K562 (cell line): ENCODE measurements around the gene OGN. TPM values are rescaled to one million over a fixed set of nuclear protein-coding genes. Genes with fewer than 3 reads are reported as not detected.
A peak's percentile ranks its signal among the peaks of the same experiment; 100 is the strongest.

Source experiments
- ATAC-seq: fragments of 200-7000 bp; cut with Tn5 transposase; 3 replicates; pipeline ENCODE4 v1.9.1; 2020; ENCODE audit warnings: moderate library complexity
- BruUV-seq: library from RNA; stranded (reverse); fragments of 400-500 nt; replicated peaks from 2 replicates; lab custom pipeline; 2021; lab: Mats Ljungman, UMichigan
- CTCF ChIA-PET: fragments of 300-600 bp; formaldehyde crosslinking; extraction: SDS; loops from one replicate; lab custom pipeline; 2021; ENCODE audit warnings: low intra/inter-chr PET ratio; lab: Yijun Ruan, JAX
- POLR2A ChIA-PET: fragments of 300-600, 350-650 bp; sonication (Branson Sonifier 250); formaldehyde crosslinking; extraction: SDS; loops from one replicate; lab custom pipeline; 2021; ENCODE audit warnings: antibody characterized with exemption, inconsistent platforms; lab: Yijun Ruan, JAX
- DNase-seq, 4 experiments: peaks; one replicate each; pipeline versions ENCODE4 v3.0.0 to v3.0.0-alpha.2; 2011 to 2018; ENCODE audit warnings: low spot score in 3 of 4, mixed read lengths in 3 of 4; ENCODE audit errors: extremely low read depth in 1 of 4
- FAIRE-seq: peaks from 2 replicates; lab custom pipeline; 2011; peaks lifted over from hg19 to GRCh38; lab: Jason Lieb, UNC
- H2AFZ ChIP-seq: 2 replicates; pipeline ENCODE4 v1.6.0; 2011; ENCODE audit warnings: low read depth, low read length, control low read depth, inconsistent platforms
- H3K27ac ChIP-seq: fragments of 200-600 bp; 3 replicates; pipeline ENCODE4 v1.8.0; 2011; ENCODE audit warnings: low read depth, mild to moderate bottlenecking, control low read depth, inconsistent platforms, low read length, moderate library complexity, mixed read lengths; ENCODE audit errors: extremely low read depth
- H3K27me3 ChIP-seq, 2 experiments: fragments of 300-600 bp in 1 of 2; 2 replicates in 1 of 2; 3 replicates in 1 of 2; pipeline versions ENCODE4 v1.6.0 to v1.8.0; 2011; ENCODE audit warnings: inconsistent platforms in 2 of 2, low read length in 2 of 2, mild to moderate bottlenecking in 1 of 2, mixed read lengths in 1 of 2, moderate library complexity in 1 of 2; ENCODE audit not compliant: control insufficient read depth in 2 of 2, insufficient read depth in 2 of 2
- H3K36me3 ChIP-seq: fragments of 300-600 bp; 3 replicates; pipeline ENCODE4 v1.8.0; 2011; ENCODE audit warnings: mild to moderate bottlenecking, low read length, inconsistent platforms; ENCODE audit not compliant: control insufficient read depth, insufficient read depth
- H3K4me1 ChIP-seq, 2 experiments: fragments of 200-600 bp in 1 of 2; replicated peaks in 1 of 2; 2 replicates in 1 of 2; 3 replicates in 1 of 2; pipeline versions ENCODE4 v1.5.1 to v1.8.0; 2011; ENCODE audit warnings: inconsistent platforms in 2 of 2, low read length in 2 of 2, mild to moderate bottlenecking in 1 of 2, mixed read lengths in 1 of 2, moderate library complexity in 1 of 2; ENCODE audit not compliant: control insufficient read depth in 2 of 2, insufficient read depth in 2 of 2
- H3K4me2 ChIP-seq: 2 replicates; pipeline ENCODE4 v1.6.1; 2011; ENCODE audit warnings: low read length, control low read depth, inconsistent platforms, mixed read lengths; ENCODE audit not compliant: insufficient read depth
- H3K4me3 ChIP-seq: fragments of 200-600 bp; sonication (generic), shearing (Covaris generic); 2 replicates; pipeline ENCODE4 v1.5.1; 2016; ENCODE audit warnings: control low read depth, inconsistent platforms
- H3K79me2 ChIP-seq: fragments of 200-600 bp; 3 replicates; pipeline ENCODE4 v1.8.0; 2011; ENCODE audit warnings: low read length, inconsistent platforms; ENCODE audit not compliant: control insufficient read depth, insufficient read depth
- H3K9ac ChIP-seq, 2 experiments: 2 replicates each; pipeline versions ENCODE4 v1.6.0 to v1.6.1; 2011; ENCODE audit warnings: low read depth in 2 of 2, low read length in 2 of 2, control low read depth in 1 of 2, inconsistent platforms in 1 of 2, mild to moderate bottlenecking in 1 of 2, mixed read lengths in 1 of 2; ENCODE audit not compliant: insufficient read depth in 1 of 2
- H3K9me1 ChIP-seq: one replicate; pipeline ENCODE4 v1.6.0; 2011; ENCODE audit warnings: inconsistent platforms, mild to moderate bottlenecking, low read length, moderate library complexity; ENCODE audit not compliant: control insufficient read depth, insufficient read depth
- H3K9me3 ChIP-seq: replicated peaks from 2 replicates; pipeline ENCODE4 v1.5.1; 2011; ENCODE audit warnings: low read depth, low read length, inconsistent platforms; ENCODE audit not compliant: control insufficient read depth, insufficient read depth
- H4K20me1 ChIP-seq: replicated peaks from 2 replicates; pipeline ENCODE4 v1.6.1; 2011; ENCODE audit warnings: low read length, inconsistent platforms, mixed read lengths; ENCODE audit not compliant: control insufficient read depth, insufficient read depth
- CREB3 ChIP-seq: fragments of 450-650 bp; conservative IDR thresholded peaks from 2 replicates; pipeline ENCODE4 v1.6.1; 2016; ENCODE audit warnings: missing genetic modification characterization, low read depth, mild to moderate bottlenecking, missing compliant biosample characterization, moderate library complexity
- FOXP1 ChIP-seq: sonication (generic); formaldehyde crosslinking; IDR thresholded peaks from 2 replicates; pipeline ENCODE4 v1.8.0; 2022; ENCODE audit warnings: mild to moderate bottlenecking, missing genetic modification reagents
- KAT2B ChIP-seq: IDR thresholded peaks from one replicate; pipeline ENCODE4 v1.6.1; 2012; ENCODE audit warnings: low read depth, mild to moderate bottlenecking, control low read depth, inconsistent platforms, low read length, moderate library complexity
- MITF ChIP-seq: IDR thresholded peaks from 2 replicates; pipeline ENCODE4 v1.6.1; 2014; ENCODE audit warnings: antibody characterized with exemption
- NEUROD1 ChIP-seq: fragments of 150-350 bp; IDR thresholded peaks from 2 replicates; pipeline ENCODE4 v1.6.1; 2014; ENCODE audit warnings: borderline replicate concordance, low read length, low read depth; ENCODE audit not compliant: partially characterized antibody
- POLR2AphosphoS5 ChIP-seq: IDR thresholded peaks from 2 replicates; pipeline ENCODE4 v1.6.1; 2011; ENCODE audit warnings: mild to moderate bottlenecking, low read depth, low read length, moderate library complexity; ENCODE audit not compliant: control insufficient read depth, insufficient read depth
- RHOXF2B ChIP-seq: fragments of 250-450 bp; sonication (Bioruptor Pico); conservative IDR thresholded peaks from 2 replicates; pipeline ENCODE4 v1.5.1; 2021
- ZNF431 ChIP-seq: sonication (generic); formaldehyde crosslinking; IDR thresholded peaks from 2 replicates; pipeline ENCODE4 v1.8.0; 2022; ENCODE audit warnings: mild to moderate bottlenecking, missing genetic modification reagents
- WGBS: fragments of 100-300 bp; shearing (Covaris generic); methylation state at CpG from one replicate; pipeline ENCODE4 v1.1.6; 2016; ENCODE audit warnings: low coverage, mixed read lengths; ENCODE audit not compliant: insufficient coverage; ENCODE audit errors: missing lambda C conversion rate; 5-methylcytosine and 5-hydroxymethylcytosine counted together
- in situ Hi-C: fragments of 300-500 bp; cut with MboI; formaldehyde crosslinking; loops from 4 replicates; pipeline ENCODE4 v1.15.0; 2018; ENCODE audit warnings: inconsistent platforms, mixed read lengths
- intact Hi-C: fragments of 100-400 bp; cut with micrococcal nuclease; formaldehyde crosslinking; loops from 2 replicates; pipeline ENCODE4 v1.14.2; 2022
- polyA plus RNA-seq, 8 experiments: library from polyadenylated mRNA; depleted of rRNA in 4 of 8; stranded (reverse) in 5 of 8; unstranded in 3 of 8; fragments of >200 nt; fragmentation: Nextera tagmentation in 2 of 8; fragmentation: Illumina TruSeq in 1 of 8; extraction: Ambion mirVana in 2 of 8; extraction: Trizol in 1 of 8; gene quantifications; 2 replicates each; pipeline versions ENCODE4 v1.2.1 to v1.2.3, GENCODE V29; 2011 to 2014; ENCODE audit warnings: inconsistent platforms in 1 of 8, missing spikeins in 1 of 8
- total RNA-seq, 7 experiments: library from RNA; depleted of rRNA in 6 of 7; stranded (reverse); fragments of >200 nt in 6 of 7; fragmentation: Illumina TruSeq in 2 of 7; extraction: Trizol in 2 of 7; gene quantifications; 2 replicates each; pipeline versions ENCODE4 v1.2.1 to v1.2.3, GENCODE V29; 2011 to 2021; ENCODE audit warnings: low replicate concordance in 1 of 7
- TF ChIP-seq, protein P1 (sequence below): fragments of 200-800 bp; sonication (Bioruptor generic); IDR thresholded peaks from 2 replicates; pipeline ENCODE4 v1.6.1; 2017; ENCODE audit warnings: missing genetic modification characterization, missing compliant biosample characterization

The OGN gene
- total and polyA plus RNA-seq, 9 of the 15 experiments (the other 6 are each of a cell fraction or from before 2014, with no cell fraction given), result 0.07 to 0.17 TPM; not detected in 7

DNA sequence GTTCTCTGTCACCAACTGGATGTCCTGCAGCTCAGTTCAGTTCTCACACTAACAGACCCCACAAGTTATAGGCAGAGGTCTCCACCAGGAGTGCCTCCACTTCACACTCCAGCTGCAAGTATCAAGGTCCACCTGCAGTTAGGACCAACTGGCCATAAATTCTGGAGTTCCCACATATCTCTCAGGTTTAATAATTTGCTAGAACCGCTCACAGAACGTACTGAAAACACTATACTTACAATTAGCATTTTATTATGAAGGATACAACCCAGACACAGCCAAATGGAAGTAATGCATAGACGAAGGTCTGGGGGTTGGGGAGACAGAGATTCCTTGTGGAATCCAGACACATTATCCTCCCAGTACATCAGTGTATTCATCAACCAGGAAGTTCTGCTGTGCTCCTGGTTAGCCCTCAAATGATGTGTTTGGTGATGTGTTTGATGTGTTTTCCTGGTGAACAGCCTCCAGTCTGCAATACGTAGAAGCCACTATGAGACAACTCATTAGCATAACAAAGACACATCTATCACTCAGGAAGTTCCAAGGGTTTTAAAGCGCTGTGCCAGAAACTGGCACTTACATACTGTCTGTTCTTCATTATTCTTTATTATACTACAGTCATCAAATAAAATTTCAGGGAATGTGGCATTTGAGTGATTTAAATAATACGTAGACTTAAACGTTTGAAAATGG is 25.4 kb downstream of the OGN start:
- intact Hi-C loops, result no loop called here
- Histone ChIP-seq H3K4me3 (no peak overlapping the region), H3K36me3 (no peaks in the 10 kb centered on the region), H3K27me3 (no peaks in the 10 kb centered on the region), H4K20me1 (no peaks in the 10 kb centered on the region), H3K4me1 (no peaks in the 10 kb centered on the region; a peak in 2 of 5 replicates)
- in situ Hi-C loops, result no loop called here
- TF ChIP-seq MITF, result no peak
- no peak for TF ChIP-seq NEUROD1
- TF ChIP-seq, protein P1, sequence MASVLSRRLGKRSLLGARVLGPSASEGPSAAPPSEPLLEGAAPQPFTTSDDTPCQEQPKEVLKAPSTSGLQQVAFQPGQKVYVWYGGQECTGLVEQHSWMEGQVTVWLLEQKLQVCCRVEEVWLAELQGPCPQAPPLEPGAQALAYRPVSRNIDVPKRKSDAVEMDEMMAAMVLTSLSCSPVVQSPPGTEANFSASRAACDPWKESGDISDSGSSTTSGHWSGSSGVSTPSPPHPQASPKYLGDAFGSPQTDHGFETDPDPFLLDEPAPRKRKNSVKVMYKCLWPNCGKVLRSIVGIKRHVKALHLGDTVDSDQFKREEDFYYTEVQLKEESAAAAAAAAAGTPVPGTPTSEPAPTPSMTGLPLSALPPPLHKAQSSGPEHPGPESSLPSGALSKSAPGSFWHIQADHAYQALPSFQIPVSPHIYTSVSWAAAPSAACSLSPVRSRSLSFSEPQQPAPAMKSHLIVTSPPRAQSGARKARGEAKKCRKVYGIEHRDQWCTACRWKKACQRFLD (CRISPR knock-in tag), result no peak
- TF ChIP-seq KAT2B, result no peak
- TF ChIP-seq FOXP1, result no peak
- TF ChIP-seq POLR2AphosphoS5, result no peak
- TF ChIP-seq ZNF431, result no peak
- TF ChIP-seq RHOXF2B (CRISPR knock-in tag), result no peak
- no peak for TF ChIP-seq CREB3 (tag)
- TF ChIP-seq, all 486 proteins: peak for 0
- Histone ChIP-seq H3K9ac (no peak overlapping the region), H3K27ac (no peak overlapping the region), H3K9me3 (no peaks in the 10 kb centered on the region; the same call in 1 of the 2 replicates), H3K4me2 (no peak overlapping the region), H3K79me2 (no peaks in the 10 kb centered on the region), H3K9me1 (no peaks in the 10 kb centered on the region), H2AFZ (no peak overlapping the region)
- BruUV-seq, result no TSS peak
- ChIA-PET POLR2A (no interaction called here), CTCF (no interaction called here)
- FAIRE-seq, result peak; percentile 49
- 68% methylated on average over 7 of the region's 7 CpGs for WGBS
- DNase-seq, result no peak
- ATAC-seq, result no peak
